ENCODE results near the gene HNF1B. TPM values are rescaled to one million over a fixed set of nuclear protein-coding genes. Genes with fewer than 3 reads are reported as not detected.
"Not testable (repeated sequence)": the region's sequence is repeated elsewhere in the genome, so short reads cannot be mapped to it uniquely, and the experiment has no call there.

HNF1B gene
- total RNA-seq, 2 donors from 2014 or later: not detected

- intact Hi-C loops (cut with DNase I): no loop called here
These were observed 62.9 kb downstream of the HNF1B start for GRCh38 chr17:37682007-37682406.

GRCh38 chr17:37679995-37680394 lies 64.9 kb downstream of the HNF1B start:
- DNase-seq (ENCODE audit: low spot score); intact Hi-C loops (cut with DNase I): not testable (repeated sequence)

More at GRCh38 chr17:37682007-37682406, 62.9 kb downstream of the HNF1B start:
- DNase-seq (ENCODE audit: low spot score): no peak

- DNase-seq (ENCODE audit: low spot score): no peak
- intact Hi-C loops (cut with DNase I): no loop called here
These were observed 66.8 kb downstream of the HNF1B start for GRCh38 chr17:37678036-37678435.

GRCh38 chr17:37677021-37677420 lies 67.8 kb downstream of the HNF1B start:
- no peak for DNase-seq (ENCODE audit: low spot score)
- intact Hi-C loops (cut with DNase I): no loop called here

GRCh38 chr17:37676115-37676925 lies 68.5 kb downstream of the HNF1B start:
- no peak for DNase-seq (ENCODE audit: low spot score)
- intact Hi-C loops (cut with DNase I): no loop called here

GRCh38 chr17:37674511-37674910 lies 70.3 kb downstream of the HNF1B start:
- no peak for DNase-seq (ENCODE audit: low spot score)

GRCh38 chr17:37673386-37673785 lies 71.5 kb downstream of the HNF1B start:
- intact Hi-C loops (cut with DNase I): no loop called here
- no peak for DNase-seq (ENCODE audit: low spot score)

More at GRCh38 chr17:37674511-37674910, 70.3 kb downstream of the HNF1B start:
- intact Hi-C loops (cut with DNase I): no loop called here

- intact Hi-C loops (cut with DNase I): no loop called here
- DNase-seq (ENCODE audit: low spot score): no peak
These were observed 72.2 kb downstream of the HNF1B start for GRCh38 chr17:37672548-37673078.

- intact Hi-C loops (cut with DNase I): no loop called here
- DNase-seq (ENCODE audit: low spot score): no peak
These were observed 72.9 kb downstream of the HNF1B start for GRCh38 chr17:37671824-37672547.

GRCh38 chr17:37671028-37671823 lies 73.6 kb downstream of the HNF1B start:
- intact Hi-C loops (cut with DNase I): no loop called here
- DNase-seq (ENCODE audit: low spot score): no peak

- DNase-seq (ENCODE audit: low spot score): no peak
These were observed 77.8 kb downstream of the HNF1B start for GRCh38 chr17:37667039-37667438.

GRCh38 chr17:37664214-37664613 lies 80.6 kb downstream of the HNF1B start:
- intact Hi-C loops (cut with DNase I): no loop called here
- DNase-seq (ENCODE audit: low spot score): no peak

More at GRCh38 chr17:37667039-37667438, 77.8 kb downstream of the HNF1B start:
- intact Hi-C loops (cut with DNase I): no loop called here

GRCh38 chr17:37662353-37662752 lies 82.5 kb downstream of the HNF1B start:
- intact Hi-C loops (cut with DNase I): no loop called here
- no peak for DNase-seq (ENCODE audit: low spot score)

- no peak for DNase-seq (ENCODE audit: low spot score)
- intact Hi-C loops (cut with DNase I): no loop called here
These were observed 83.4 kb downstream of the HNF1B start for GRCh38 chr17:37661400-37662014.

GRCh38 chr17:37659925-37660324 lies 84.9 kb downstream of the HNF1B start:
- intact Hi-C loops (cut with DNase I): no loop called here
- no peak for DNase-seq (ENCODE audit: low spot score)

- DNase-seq (ENCODE audit: low spot score): no peak
- intact Hi-C loops (cut with DNase I): no loop called here
These were observed 87.7 kb downstream of the HNF1B start for GRCh38 chr17:37657202-37657601.

- intact Hi-C loops (cut with DNase I): no loop called here
These were observed 93.0 kb downstream of the HNF1B start for GRCh38 chr17:37651849-37652248.

GRCh38 chr17:37650419-37651003 lies 94.3 kb downstream of the HNF1B start:
- intact Hi-C loops (cut with DNase I): no loop called here
- no peak for DNase-seq (ENCODE audit: low spot score)

More at GRCh38 chr17:37651849-37652248, 93.0 kb downstream of the HNF1B start:
- no peak for DNase-seq (ENCODE audit: low spot score)

GRCh38 chr17:37648555-37648954 lies 96.3 kb downstream of the HNF1B start:
- no peak for DNase-seq (ENCODE audit: low spot score)
- intact Hi-C loops (cut with DNase I): no loop called here

Data from posterior vena cava (tissue), 2 donors.